GM12801 (cell line): ENCODE results near the gene ALKBH7.

ENCODE experiments used
- TF ChIP-seq, protein P1 (sequence below): IDR thresholded peaks from one replicate; pipeline ENCODE4 v1.5.1; 2011; ENCODE audit warnings: control low read depth; ENCODE audit not compliant: insufficient read length; ENCODE audit errors: extremely low read depth

The ALKBH7 gene

DNA sequence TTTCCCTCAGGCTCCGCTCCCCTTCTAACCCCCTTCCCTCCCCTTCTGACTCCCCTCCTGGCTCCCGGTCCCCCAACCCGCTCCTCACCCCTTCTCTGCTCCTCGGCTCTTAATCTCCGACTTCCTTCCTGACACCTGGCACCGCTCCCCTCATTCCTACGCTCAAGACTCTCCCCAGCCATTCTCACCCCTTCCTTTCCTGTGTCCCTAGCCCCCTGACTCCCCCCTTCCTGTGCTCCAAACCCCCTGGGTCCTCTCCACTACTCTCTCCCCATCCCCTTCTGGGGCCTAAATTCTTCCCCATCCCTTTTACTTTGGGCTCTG, 10.6 kb upstream of the ALKBH7 start:
- TF ChIP-seq, protein P1, sequence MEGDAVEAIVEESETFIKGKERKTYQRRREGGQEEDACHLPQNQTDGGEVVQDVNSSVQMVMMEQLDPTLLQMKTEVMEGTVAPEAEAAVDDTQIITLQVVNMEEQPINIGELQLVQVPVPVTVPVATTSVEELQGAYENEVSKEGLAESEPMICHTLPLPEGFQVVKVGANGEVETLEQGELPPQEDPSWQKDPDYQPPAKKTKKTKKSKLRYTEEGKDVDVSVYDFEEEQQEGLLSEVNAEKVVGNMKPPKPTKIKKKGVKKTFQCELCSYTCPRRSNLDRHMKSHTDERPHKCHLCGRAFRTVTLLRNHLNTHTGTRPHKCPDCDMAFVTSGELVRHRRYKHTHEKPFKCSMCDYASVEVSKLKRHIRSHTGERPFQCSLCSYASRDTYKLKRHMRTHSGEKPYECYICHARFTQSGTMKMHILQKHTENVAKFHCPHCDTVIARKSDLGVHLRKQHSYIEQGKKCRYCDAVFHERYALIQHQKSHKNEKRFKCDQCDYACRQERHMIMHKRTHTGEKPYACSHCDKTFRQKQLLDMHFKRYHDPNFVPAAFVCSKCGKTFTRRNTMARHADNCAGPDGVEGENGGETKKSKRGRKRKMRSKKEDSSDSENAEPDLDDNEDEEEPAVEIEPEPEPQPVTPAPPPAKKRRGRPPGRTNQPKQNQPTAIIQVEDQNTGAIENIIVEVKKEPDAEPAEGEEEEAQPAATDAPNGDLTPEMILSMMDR = no peak

DNA sequence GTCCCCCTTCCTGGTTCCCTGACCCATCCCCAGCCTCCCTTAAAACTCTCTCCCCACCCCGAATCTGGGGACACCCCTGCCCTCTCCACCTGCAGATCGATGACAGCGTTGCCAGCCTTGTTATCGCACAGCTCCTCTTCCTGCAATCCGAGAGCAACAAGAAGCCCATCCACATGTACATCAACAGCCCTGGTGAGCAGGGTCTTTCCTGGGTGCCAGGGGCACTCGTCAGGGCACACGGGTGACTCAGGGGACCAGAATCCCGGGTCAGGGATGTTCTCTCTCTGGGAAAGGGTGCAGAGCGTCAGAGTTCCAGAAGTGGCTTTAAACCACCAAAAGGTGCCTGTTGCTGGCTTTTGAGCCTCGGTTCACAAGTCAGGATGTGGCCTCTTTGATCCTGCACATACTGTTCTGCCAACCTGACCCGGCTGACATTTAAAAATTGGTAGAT, 10.2 kb upstream of the ALKBH7 start:
- TF ChIP-seq, protein P1 = no peak

GRCh38 chr19:6364353-6364752, 8.2 kb upstream of the ALKBH7 start:
- TF ChIP-seq, protein P1 = no peak

DNA sequence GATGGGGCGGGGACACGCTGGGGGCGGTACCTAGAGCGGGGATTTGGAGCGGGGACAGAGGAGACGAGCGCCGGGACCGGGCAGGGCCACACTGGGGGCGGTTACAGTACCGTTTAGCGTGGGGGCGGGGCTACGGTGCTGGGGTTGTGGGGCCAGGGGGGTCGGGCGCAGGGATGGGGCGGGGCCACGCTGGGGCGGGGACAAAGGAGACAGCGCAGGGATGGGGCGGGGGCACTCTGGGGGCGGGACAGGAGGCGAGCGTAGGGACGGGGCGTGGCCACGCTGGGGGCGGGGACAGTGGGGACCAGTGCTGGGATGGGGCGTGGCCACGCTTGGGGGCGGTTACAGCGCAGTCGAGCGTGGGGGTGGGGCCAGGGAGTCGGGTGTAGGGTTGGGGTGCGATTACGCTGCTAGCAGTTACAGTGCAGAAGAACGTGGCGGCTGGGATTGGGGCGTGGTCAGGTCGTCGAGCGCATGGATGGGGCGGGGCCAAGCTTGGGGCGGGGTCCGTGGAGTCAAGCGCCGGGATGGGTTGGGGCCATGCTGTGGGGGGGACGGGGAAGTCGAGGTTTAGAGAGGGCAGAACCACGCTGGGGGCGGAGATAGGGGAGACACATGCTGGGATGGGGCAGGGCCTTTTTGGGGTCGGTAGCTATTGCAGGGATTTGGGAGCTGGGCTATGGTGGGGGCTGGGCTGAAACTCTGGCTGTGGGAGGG, 660 bp downstream of the ALKBH7 start:
- TF ChIP-seq, protein P1 = no peak

GRCh38 chr19:6373813-6374108, 1.2 kb downstream of the ALKBH7 start:
- TF ChIP-seq, protein P1 = no peak

DNA sequence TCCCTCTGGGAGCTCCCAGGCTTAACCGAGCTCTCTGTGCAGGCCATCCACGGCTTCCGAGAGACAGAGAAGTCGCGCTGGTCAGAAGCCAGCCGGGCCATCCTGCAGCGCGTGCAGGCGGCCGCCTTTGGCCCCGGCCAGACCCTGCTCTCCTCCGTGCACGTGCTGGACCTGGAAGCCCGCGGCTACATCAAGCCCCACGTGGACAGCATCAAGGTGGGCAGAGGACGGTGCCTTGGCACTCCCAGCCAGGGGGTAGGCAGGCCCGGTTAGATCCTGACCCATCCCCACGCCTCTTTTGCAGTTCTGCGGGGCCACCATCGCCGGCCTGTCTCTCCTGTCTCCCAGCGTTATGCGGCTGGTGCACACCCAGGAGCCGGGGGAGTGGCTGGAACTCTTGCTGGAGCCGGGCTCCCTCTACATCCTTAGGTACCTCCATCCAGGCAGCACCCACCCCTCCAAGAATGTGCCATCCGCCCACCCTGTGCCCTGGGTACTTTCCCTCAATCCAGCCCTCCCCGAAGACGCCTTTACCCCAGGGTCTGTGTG, 1.6 kb downstream of the ALKBH7 start:
- TF ChIP-seq, protein P1 = no peak

DNA sequence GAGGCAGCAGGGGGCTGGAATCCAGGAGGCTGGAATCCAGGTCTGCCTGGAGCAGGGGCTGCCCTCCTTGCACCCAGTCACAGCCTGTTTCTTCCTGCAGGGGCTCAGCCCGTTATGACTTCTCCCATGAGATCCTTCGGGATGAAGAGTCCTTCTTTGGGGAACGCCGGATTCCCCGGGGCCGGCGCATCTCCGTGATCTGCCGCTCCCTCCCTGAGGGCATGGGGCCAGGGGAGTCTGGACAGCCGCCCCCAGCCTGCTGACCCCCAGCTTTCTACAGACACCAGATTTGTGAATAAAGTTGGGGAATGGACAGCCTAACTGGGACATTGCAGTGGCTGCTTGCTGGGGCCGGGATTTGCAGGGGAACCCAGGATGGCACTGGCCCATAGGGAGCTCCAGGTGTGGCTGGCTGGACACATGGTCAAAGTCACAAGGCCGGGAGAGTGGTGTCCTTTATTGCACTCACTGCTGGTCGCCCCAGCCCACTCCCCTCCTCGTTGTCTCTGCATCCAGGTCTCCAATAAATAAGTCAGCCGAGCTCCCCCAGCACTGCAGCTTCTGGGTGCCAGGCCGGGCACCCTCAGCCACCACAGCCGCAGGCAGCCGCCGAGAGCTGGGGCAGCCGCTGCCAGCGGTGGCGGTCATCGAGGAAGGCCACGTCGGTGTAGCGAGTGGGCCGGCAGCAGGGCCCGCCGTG, 2.3 kb downstream of the ALKBH7 start:
- TF ChIP-seq, protein P1 = no peak
